MG63 (cell line): ENCODE results near the gene S1PR4. TPM values are rescaled to one million over a fixed set of nuclear protein-coding genes. Genes with fewer than 3 reads are reported as not detected.
A peak's percentile ranks its signal among the peaks of the same experiment; 100 is the strongest.
"Not testable (repeated sequence)": the region's sequence is repeated elsewhere in the genome, so short reads cannot be mapped to it uniquely, and the experiment has no call there.

ENCODE experiments used
- DNase-seq: peaks from one replicate; pipeline ENCODE4 v3.0.0-alpha.2; 2020
- H3K27me3 ChIP-seq: fragments of 250-450 bp; sonication (Bioruptor Pico); 2 replicates; pipeline ENCODE4 v1.5.1; 2020; ENCODE audit warnings: mild to moderate bottlenecking, moderate library complexity
- H3K36me3 ChIP-seq: fragments of 250-450 bp; sonication (Bioruptor Pico); 2 replicates; pipeline ENCODE4 v1.5.1; 2020; ENCODE audit warnings: mild to moderate bottlenecking, moderate library complexity
- H3K4me3 ChIP-seq: fragments of 250-450 bp; sonication (Bioruptor Pico); 2 replicates; pipeline ENCODE4 v1.5.1; 2020; ENCODE audit warnings: mild to moderate bottlenecking, moderate library complexity
- H3K9me3 ChIP-seq: fragments of 250-450 bp; sonication (Bioruptor Pico); 2 replicates; pipeline ENCODE4 v1.5.1; 2020; ENCODE audit warnings: mild to moderate bottlenecking, moderate library complexity
- total RNA-seq: library from RNA; depleted of rRNA; stranded (reverse); fragments of >200 nt; shearing (Covaris generic); gene quantifications from 2 replicates; pipeline ENCODE4 v1.2.3, GENCODE V29; 2014; ENCODE audit warnings: low replicate concordance

The S1PR4 gene
- total RNA-seq, 1 experiment from 2014 or later, result not detected

DNA sequence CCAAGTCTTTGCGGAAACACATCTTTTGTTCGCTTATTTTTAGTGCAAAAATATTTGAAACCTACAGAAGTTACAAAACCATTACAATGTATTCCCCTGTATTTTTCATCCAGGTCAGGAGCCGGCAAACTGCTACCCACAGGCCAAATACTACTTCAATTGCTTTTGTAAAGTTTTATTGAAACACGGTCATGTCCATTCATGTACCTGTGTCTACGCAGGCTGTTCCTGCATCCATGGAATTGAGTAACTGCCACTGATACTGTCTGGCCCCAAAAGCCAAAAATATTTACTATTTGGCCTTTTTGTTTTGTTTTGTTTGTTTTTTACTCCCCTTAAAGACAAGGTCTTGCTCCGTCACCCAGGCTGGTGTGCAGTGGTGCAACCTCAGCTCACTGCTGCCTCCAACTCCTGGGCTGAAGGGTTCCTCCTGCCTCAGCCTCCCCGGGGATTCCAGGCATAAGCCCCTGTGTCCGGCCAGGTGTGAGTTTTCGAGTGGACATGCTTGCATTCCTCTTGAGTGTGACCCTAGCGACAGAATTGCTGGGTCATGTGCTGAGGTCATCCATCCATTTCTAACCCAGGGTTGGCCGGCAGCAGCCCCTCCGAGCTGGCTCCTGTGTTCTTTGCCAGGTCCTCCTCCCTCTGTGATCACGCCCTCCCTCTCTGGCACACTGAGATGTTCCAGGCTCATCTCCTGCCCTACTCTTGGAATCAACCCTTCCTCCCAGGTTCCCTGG lies 10.9 kb upstream of the S1PR4 start:
- no peaks in the 10 kb centered on the region for H3K9me3 ChIP-seq
- no peaks in the 10 kb centered on the region for H3K27me3 ChIP-seq
- DNase-seq, result no peak
- H3K4me3 ChIP-seq, result no peak overlapping the region
- no peaks in the 10 kb centered on the region for H3K36me3 ChIP-seq

DNA sequence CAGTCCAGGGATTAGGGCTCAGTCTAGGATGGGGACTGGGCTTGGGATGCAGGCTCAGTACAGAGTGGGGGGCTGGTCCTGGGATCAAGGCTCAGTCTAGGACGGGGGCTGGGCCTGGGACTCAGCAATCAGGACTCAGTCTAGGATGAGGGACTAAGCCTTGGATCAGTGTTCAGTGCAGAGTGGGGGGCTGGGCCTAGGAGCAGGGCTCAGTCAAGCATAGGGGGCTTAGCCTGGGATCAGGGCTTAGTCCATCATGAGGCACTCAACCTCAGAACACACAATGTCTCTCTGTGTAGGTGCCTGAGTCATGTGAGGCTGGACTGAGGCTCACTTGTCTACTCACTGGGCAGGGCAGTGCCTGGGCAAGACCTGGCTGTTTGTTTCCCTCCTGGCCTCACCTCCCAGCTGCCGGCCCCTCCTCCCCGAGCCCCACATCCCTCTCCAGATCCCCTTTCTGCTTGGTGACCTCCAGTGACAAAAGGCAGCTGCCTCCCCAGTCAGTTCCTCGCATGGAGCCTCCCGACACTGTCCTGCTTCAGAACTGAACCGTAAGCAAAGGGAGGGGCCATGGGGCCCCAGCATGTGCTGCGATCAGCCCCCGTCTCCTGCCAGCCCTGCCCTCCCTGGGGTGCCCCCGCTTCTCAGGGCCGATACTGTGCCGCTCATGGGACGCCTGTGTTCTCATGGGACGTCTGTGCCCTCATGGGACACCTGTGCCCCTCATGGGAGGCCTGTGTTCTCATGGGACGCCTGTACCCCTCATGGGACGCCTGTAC lies 6.5 kb upstream of the S1PR4 start:
- Histone ChIP-seq H3K36me3 (no peaks in the 10 kb centered on the region), H3K4me3 (no peak overlapping the region), H3K9me3 (no peaks in the 10 kb centered on the region), H3K27me3 (no peaks in the 10 kb centered on the region)
- no peak for DNase-seq

- H3K4me3 ChIP-seq, H3K9me3 ChIP-seq, DNase-seq, H3K27me3 ChIP-seq, H3K36me3 ChIP-seq: not testable (repeated sequence)
Observed at GRCh38 chr19:3172673-3173000, 5.9 kb upstream of the S1PR4 start.

DNA sequence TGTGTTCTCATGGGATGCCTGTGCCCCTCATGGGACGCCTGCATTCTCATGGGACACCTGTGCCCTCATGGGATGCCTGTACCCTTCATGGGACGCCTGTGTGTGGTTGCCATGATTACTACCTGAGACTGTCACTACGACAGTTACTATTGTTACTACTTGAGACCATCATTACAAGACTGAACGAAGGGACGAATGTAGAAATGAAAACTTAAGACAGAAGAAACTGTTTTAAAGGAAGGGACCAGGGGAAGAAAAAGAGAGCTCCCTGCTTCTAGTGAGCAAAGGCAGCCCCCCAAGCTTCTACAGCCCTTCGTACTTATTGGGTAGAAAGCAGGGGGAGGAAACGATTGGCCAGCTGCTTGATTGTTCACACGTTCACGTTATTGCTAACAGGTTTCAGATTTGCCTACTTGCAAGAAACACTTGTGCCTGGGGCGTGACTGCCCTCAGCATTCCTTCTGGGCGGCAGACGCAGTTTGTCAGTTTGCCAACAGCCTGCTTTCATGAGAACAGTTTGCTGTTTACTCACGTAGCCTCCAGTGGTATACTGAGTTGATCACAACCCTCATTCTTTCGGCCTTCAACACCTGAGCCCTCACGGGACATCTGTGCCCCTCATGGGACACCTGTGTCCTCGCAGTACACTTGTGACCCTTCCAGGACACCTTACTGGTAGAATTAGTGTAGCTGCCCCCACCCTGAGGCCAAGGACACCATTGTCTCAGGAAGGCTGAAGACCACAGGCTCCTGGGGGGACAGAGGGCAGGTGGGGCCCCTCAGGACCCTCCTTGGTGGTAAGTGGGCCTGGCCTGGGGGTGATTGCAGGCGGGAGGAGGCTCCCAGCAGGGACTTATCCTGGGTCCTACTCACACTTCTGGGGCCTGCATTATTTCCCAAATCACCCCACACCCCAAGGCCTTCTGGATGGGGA lies 2.5 kb upstream of the S1PR4 start:
- DNase-seq, result peak; percentile 60
- no peaks in the 10 kb centered on the region for H3K27me3 ChIP-seq
- H3K36me3 ChIP-seq, result no peaks in the 10 kb centered on the region
- no peak overlapping the region for H3K4me3 ChIP-seq
- no peaks in the 10 kb centered on the region for H3K9me3 ChIP-seq

DNA sequence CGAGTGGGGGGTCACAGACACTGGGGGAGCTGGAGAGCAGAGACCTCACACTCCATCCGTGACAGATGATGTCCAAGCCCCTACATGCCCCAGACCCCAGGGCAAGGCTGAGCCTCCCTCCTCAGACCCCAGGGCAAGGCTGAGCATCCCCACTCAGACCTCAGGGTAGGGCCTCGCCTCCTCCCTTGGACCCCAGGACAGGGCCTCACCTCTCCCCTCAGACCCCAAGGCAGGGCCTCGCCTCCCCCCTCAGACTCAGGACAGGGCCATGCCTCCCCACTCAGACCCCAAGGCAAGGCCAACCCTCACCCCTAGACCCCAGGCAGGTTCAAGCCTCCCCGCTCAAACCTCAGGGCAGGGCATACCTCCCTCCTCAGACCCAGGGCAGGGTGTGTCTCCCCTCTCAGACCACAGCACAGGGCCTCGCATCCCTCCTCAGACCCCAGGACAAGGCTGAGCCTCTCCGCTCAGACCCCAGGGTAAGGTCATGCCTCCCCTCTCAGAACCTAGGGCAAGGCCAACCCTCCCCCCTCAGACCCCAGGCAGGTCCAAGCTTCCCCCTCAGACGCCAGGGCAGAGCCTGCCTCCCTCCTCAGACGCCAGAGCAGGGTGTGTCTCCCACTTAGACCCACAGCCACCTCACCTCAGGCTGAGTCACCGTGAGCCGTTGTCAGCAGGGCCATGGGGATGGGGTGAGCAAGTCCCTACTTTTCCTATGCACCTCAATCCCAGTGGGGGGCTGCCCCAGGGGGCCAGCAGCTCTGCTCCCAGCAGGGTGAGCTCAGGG lies 1.7 kb upstream of the S1PR4 start:
- Histone ChIP-seq H3K27me3 (no peaks in the 10 kb centered on the region), H3K4me3 (no peak overlapping the region), H3K9me3 (no peaks in the 10 kb centered on the region), H3K36me3 (no peaks in the 10 kb centered on the region)
- peak; percentile 69 for DNase-seq

GRCh38 chr19:3178973-3179738 lies 587 bp downstream of the S1PR4 start:
- no peak overlapping the region for H3K4me3 ChIP-seq
- no peaks in the 10 kb centered on the region for H3K9me3 ChIP-seq
- no peak for DNase-seq
- no peaks in the 10 kb centered on the region for H3K36me3 ChIP-seq
- no peaks in the 10 kb centered on the region for H3K27me3 ChIP-seq

DNA sequence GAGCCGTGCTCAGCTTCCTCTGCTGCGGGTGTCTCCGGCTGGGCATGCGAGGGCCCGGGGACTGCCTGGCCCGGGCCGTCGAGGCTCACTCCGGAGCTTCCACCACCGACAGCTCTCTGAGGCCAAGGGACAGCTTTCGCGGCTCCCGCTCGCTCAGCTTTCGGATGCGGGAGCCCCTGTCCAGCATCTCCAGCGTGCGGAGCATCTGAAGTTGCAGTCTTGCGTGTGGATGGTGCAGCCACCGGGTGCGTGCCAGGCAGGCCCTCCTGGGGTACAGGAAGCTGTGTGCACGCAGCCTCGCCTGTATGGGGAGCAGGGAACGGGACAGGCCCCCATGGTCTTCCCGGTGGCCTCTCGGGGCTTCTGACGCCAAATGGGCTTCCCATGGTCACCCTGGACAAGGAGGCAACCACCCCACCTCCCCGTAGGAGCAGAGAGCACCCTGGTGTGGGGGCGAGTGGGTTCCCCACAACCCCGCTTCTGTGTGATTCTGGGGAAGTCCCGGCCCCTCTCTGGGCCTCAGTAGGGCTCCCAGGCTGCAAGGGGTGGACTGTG lies 1.2 kb downstream of the S1PR4 start:
- H3K9me3 ChIP-seq, result no peaks in the 10 kb centered on the region
- no peaks in the 10 kb centered on the region for H3K27me3 ChIP-seq
- no peak overlapping the region for H3K4me3 ChIP-seq
- no peaks in the 10 kb centered on the region for H3K36me3 ChIP-seq
- no peak for DNase-seq

DNA sequence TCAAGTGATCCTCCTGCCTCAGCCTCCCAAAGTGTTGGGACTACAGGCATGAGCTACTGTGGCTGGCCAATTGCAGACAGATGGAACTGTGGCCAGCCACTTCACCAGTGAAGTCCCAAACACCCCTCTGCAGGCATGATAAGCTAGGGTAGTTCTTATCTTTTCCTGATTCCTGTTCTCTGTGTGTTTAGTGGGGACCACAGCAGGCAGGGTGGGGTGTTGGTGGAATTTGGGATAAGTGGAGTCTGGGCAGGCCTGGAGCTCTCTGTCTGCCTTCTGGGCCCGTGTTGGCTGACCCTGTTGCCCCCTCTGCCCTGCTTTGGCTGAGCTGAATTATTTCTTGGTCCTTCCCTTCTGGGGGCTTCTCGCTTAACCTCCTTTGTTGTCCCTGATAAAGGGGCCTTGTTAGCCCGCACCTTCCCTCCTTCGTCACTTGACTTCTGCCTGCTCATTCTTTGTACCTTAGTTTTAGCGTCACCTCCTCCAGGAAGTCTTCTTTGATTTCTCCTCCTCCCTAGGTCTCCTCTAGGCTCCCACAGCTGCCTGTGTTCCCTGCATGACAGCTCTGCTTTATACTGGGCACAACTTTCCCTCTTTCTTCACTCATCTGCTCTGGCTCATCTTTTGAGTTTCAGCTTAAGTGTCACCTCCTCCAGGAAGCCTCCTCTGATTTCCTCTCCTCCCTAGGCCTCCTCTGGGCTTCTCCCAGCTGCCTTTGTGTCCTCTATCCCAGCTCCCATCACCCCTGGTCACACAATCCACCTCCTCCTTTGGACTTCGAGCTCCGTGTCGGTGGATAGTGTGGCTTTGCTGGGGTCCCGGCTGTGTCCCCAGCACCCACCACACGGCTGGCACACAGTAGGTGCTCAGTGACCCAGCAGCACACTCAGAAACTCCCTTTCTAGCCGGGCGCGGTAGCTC lies 5.4 kb downstream of the S1PR4 start:
- Histone ChIP-seq H3K36me3 (peaks cover 3% of the 10 kb centered on the region; the same call in 1 of the 2 replicates), H3K4me3 (no peak overlapping the region), H3K9me3 (no peaks in the 10 kb centered on the region), H3K27me3 (no peaks in the 10 kb centered on the region)
- DNase-seq, result no peak

- H3K27me3 ChIP-seq, result no peaks in the 10 kb centered on the region
- H3K4me3 ChIP-seq, result peak overlapping the region; percentile 75
- no peaks in the 10 kb centered on the region for H3K9me3 ChIP-seq
- H3K36me3 ChIP-seq, result peaks cover 3% of the 10 kb centered on the region; the same call in 1 of the 2 replicates
- peak; percentile 44 for DNase-seq
Observed at GRCh38 chr19:3184847-3185460, 6.4 kb downstream of the S1PR4 start.

- Histone ChIP-seq H3K9me3 (no peaks in the 10 kb centered on the region), H3K27me3 (no peaks in the 10 kb centered on the region), H3K4me3 (peak within 1 kb of the TSS; percentile 75), H3K36me3 (peaks cover 3% of the 10 kb centered on the region; the same call in 1 of the 2 replicates)
- DNase-seq, result peak; percentile 84
Observed at GRCh38 chr19:3185461-3186159, 7.0 kb downstream of the S1PR4 start, which contains the start of gene NCLN. TSS of gene NCLN (plus strand) at chr19:3185930. CDS start at chr19:3186031, 101 bp downstream.

DNA sequence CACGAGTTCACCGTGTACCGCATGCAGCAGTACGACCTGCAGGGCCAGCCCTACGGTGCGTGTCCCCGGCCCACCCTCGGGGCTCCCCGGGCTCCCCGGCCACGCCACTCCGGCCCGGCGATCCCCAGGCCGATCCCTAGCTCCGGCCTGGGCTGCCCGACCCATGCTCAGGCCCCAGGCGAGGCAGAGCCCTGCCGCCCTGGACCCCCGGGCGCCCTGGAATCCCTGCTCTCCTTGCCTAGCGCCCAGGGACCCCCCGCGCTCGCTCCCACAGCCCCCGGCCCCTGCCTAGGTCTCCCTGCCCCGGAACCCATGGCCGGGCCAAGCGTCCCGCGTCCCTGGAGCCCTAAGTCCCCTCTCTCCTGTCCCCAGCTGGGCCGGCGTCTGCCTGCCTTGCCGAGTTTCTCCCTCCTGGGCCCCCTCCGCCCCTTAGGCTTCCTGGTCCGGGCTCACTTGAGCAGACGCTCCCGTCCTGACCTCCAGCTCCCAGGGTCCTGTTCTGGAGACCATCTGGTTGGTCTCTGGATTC lies 7.7 kb downstream of the S1PR4 start:
- no peaks in the 10 kb centered on the region for H3K27me3 ChIP-seq
- no peak for DNase-seq
- H3K36me3 ChIP-seq, result peaks cover 3% of the 10 kb centered on the region; the same call in 1 of the 2 replicates
- no peaks in the 10 kb centered on the region for H3K9me3 ChIP-seq
- H3K4me3 ChIP-seq, result peak overlapping the region; percentile 75

- H3K36me3 ChIP-seq, result peaks cover 3% of the 10 kb centered on the region; the same call in 1 of the 2 replicates
- H3K9me3 ChIP-seq, result no peaks in the 10 kb centered on the region
- H3K27me3 ChIP-seq, result no peaks in the 10 kb centered on the region
- peak overlapping the region; percentile 75 for H3K4me3 ChIP-seq
- DNase-seq, result no peak
Observed at GRCh38 chr19:3186891-3187661, 8.5 kb downstream of the S1PR4 start.
